K562 (cell line): ENCODE measurements around the gene CCDC124. TPM values are rescaled to one million over a fixed set of nuclear protein-coding genes. Genes with fewer than 3 reads are reported as not detected.

Experiments used
- BRF2 ChIP-seq: IDR thresholded peaks from 3 replicates; pipeline ENCODE4 v1.6.1; 2011; ENCODE audit warnings: borderline replicate concordance, mild to moderate bottlenecking; ENCODE audit not compliant: insufficient read length, insufficient read depth
- CBX1 ChIP-seq: sonication (generic); IDR thresholded peaks from 2 replicates; pipeline ENCODE4 v1.6.1; 2016; ENCODE audit warnings: antibody characterized with exemption, low read depth, mild to moderate bottlenecking
- PTRF ChIP-seq: fragments of 450-650 bp; IDR thresholded peaks from 2 replicates; pipeline ENCODE4 v1.6.1; 2016; ENCODE audit warnings: mild to moderate bottlenecking, missing genetic modification characterization, missing compliant biosample characterization
- STAG1 ChIP-seq: sonication (generic); formaldehyde crosslinking; IDR thresholded peaks from 2 replicates; pipeline ENCODE4 v1.5.0; 2020; ENCODE audit warnings: missing genetic modification reagents, borderline replicate concordance
- ZNF165 ChIP-seq: fragments of 250-450 bp; sonication (Bioruptor Pico); IDR thresholded peaks from 2 replicates; pipeline ENCODE4 v1.4.0; 2020; ENCODE audit warnings: borderline replicate concordance
- ZNF436 ChIP-seq: fragments of 250-450, 450-650 bp; sonication (Bioruptor Pico); formaldehyde crosslinking; IDR thresholded peaks from 2 replicates; pipeline ENCODE4 v1.7.0; 2020; ENCODE audit warnings: mild to moderate bottlenecking
- ZNF449 ChIP-seq: fragments of 250-450 bp; sonication (Bioruptor Pico); IDR thresholded peaks from 2 replicates; pipeline ENCODE4 v1.8.0; 2022; ENCODE audit warnings: moderate library complexity, mild to moderate bottlenecking, inconsistent platforms
- ZNF512 ChIP-seq: IDR thresholded peaks from 2 replicates; pipeline ENCODE4 v1.6.1; 2016; ENCODE audit warnings: missing genetic modification characterization, missing compliant biosample characterization
- ZSCAN32 ChIP-seq: fragments of 450-650 bp; formaldehyde crosslinking; IDR thresholded peaks from 2 replicates; pipeline ENCODE4 v1.4.0; 2020; ENCODE audit warnings: mild to moderate bottlenecking, moderate library complexity
- polyA plus RNA-seq, 8 experiments: library from polyadenylated mRNA; depleted of rRNA in 4 of 8; stranded (reverse) in 5 of 8; unstranded in 3 of 8; fragments of >200 nt; fragmentation: Nextera tagmentation in 2 of 8; fragmentation: Illumina TruSeq in 1 of 8; extraction: Ambion mirVana in 2 of 8; extraction: Trizol in 1 of 8; gene quantifications; 2 replicates each; pipeline versions ENCODE4 v1.2.1 to v1.2.3, GENCODE V29; 2011 to 2014; ENCODE audit warnings: inconsistent platforms in 1 of 8, missing spikeins in 1 of 8
- total RNA-seq, 7 experiments: library from RNA; depleted of rRNA in 6 of 7; stranded (reverse); fragments of >200 nt in 6 of 7; fragmentation: Illumina TruSeq in 2 of 7; extraction: Trizol in 2 of 7; gene quantifications; 2 replicates each; pipeline versions ENCODE4 v1.2.1 to v1.2.3, GENCODE V29; 2011 to 2021; ENCODE audit warnings: low replicate concordance in 1 of 7
- TF ChIP-seq, protein P1 (sequence below): fragments of 250-450 bp; sonication (Bioruptor Pico); IDR thresholded peaks from 2 replicates; pipeline ENCODE4 v1.8.0; 2021; ENCODE audit warnings: moderate library complexity, mild to moderate bottlenecking, inconsistent platforms
- TF ChIP-seq, protein P2 (sequence below): fragments of 450-650 bp; IDR thresholded peaks from 2 replicates; pipeline ENCODE4 v1.6.1; 2018; ENCODE audit warnings: mild to moderate bottlenecking, low read depth; ENCODE audit not compliant: partially characterized antibody
- TF ChIP-seq, protein P3 (sequence below), 2 experiments: IDR thresholded peaks in 1 of 2; conservative IDR thresholded peaks in 1 of 2; 2 replicates each; pipeline ENCODE4 v1.6.1; 2016; ENCODE audit warnings: low read depth in 2 of 2, mild to moderate bottlenecking in 1 of 2, missing compliant biosample characterization in 1 of 2, missing genetic modification characterization in 1 of 2, moderate library complexity in 1 of 2
- TF ChIP-seq, protein P4 (sequence below): IDR thresholded peaks from 2 replicates; pipeline ENCODE4 v1.6.1; 2011; ENCODE audit not compliant: insufficient read length; ENCODE audit errors: extremely low read depth

Gene CCDC124
- total and polyA plus RNA-seq, 9 of the 15 experiments (the other 6 are each of a cell fraction or from before 2014, with no cell fraction given) = 5.8 to 234 (median 40.1) TPM

GRCh38 chr19:17950310-17951156 lies 17.7 kb downstream of the CCDC124 start (continued):
- TF ChIP-seq, protein P1, sequence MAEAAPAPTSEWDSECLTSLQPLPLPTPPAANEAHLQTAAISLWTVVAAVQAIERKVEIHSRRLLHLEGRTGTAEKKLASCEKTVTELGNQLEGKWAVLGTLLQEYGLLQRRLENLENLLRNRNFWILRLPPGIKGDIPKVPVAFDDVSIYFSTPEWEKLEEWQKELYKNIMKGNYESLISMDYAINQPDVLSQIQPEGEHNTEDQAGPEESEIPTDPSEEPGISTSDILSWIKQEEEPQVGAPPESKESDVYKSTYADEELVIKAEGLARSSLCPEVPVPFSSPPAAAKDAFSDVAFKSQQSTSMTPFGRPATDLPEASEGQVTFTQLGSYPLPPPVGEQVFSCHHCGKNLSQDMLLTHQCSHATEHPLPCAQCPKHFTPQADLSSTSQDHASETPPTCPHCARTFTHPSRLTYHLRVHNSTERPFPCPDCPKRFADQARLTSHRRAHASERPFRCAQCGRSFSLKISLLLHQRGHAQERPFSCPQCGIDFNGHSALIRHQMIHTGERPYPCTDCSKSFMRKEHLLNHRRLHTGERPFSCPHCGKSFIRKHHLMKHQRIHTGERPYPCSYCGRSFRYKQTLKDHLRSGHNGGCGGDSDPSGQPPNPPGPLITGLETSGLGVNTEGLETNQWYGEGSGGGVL (CRISPR knock-in tag) = no peak
- TF ChIP-seq ZNF512 (tag) = no peak
- no peak for TF ChIP-seq ZNF449 (CRISPR knock-in tag)
- no peak for TF ChIP-seq STAG1 (CRISPR knock-in tag)
- no peak for TF ChIP-seq PTRF (tag)
- no peak for TF ChIP-seq CBX1
- TF ChIP-seq, protein P2, sequence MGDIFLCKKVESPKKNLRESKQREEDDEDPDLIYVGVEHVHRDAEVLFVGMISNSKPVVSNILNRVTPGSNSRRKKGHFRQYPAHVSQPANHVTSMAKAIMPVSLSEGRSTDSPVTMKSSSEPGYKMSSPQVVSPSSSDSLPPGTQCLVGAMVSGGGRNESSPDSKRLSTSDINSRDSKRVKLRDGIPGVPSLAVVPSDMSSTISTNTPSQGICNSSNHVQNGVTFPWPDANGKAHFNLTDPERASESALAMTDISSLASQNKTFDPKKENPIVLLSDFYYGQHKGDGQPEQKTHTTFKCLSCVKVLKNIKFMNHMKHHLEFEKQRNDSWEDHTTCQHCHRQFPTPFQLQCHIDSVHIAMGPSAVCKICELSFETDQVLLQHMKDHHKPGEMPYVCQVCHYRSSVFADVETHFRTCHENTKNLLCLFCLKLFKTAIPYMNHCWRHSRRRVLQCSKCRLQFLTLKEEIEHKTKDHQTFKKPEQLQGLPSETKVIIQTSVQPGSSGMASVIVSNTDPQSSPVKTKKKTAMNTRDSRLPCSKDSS = no peak
- TF ChIP-seq ZSCAN32 (CRISPR knock-in tag) = no peak
- TF ChIP-seq ZNF165 (CRISPR knock-in tag) = no peak
- TF ChIP-seq, protein P3, sequence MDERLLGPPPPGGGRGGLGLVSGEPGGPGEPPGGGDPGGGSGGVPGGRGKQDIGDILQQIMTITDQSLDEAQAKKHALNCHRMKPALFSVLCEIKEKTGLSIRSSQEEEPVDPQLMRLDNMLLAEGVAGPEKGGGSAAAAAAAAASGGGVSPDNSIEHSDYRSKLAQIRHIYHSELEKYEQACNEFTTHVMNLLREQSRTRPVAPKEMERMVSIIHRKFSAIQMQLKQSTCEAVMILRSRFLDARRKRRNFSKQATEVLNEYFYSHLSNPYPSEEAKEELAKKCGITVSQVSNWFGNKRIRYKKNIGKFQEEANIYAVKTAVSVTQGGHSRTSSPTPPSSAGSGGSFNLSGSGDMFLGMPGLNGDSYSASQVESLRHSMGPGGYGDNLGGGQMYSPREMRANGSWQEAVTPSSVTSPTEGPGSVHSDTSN (CRISPR knock-in tag; IDR thresholded peaks at IDR 0.05; ENCODE audit: low read depth) = no peak
- TF ChIP-seq, protein P3 (tag; conservative IDR thresholded peaks at IDR 0.05; ENCODE audit: low read depth) = no peak
- TF ChIP-seq BRF2 = no peak
- TF ChIP-seq, protein P4, sequence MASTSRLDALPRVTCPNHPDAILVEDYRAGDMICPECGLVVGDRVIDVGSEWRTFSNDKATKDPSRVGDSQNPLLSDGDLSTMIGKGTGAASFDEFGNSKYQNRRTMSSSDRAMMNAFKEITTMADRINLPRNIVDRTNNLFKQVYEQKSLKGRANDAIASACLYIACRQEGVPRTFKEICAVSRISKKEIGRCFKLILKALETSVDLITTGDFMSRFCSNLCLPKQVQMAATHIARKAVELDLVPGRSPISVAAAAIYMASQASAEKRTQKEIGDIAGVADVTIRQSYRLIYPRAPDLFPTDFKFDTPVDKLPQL = no peak
- no peak for TF ChIP-seq ZNF436 (CRISPR knock-in tag)
